GM19238 (cell line): ENCODE data around the gene SRGAP3.

ENCODE experiments used
- DNase-seq: peaks from one replicate; pipeline ENCODE4 v3.0.0; 2011; ENCODE audit warnings: low spot score; ENCODE audit not compliant: insufficient read length

SRGAP3 gene

GRCh38 chr3:8938021-8938420, 311.4 kb downstream of the SRGAP3 start:
- DNase-seq, result no peak

GRCh38 chr3:8937064-8938020, 312.1 kb downstream of the SRGAP3 start:
- DNase-seq, result no peak

GRCh38 chr3:8932507-8932906, 316.9 kb downstream of the SRGAP3 start:
- DNase-seq, result no peak

- DNase-seq, result no peak
These were observed 318.1 kb downstream of the SRGAP3 start for GRCh38 chr3:8931342-8931741.
